Stimulated activated naive CD8-positive, alpha-beta T cell treated with anti-CD3 and anti-CD28 coated beads, Interleukin-15, Interleukin-2, amounts not matched to agents 100 U/mL and 50 U/mL, for 24 hours (primary cell): ENCODE measurements around the gene SFI1.

ENCODE experiments used
- ATAC-seq: fragments of 150-1000 bp; cut with Tn5 transposase; one replicate; pipeline ENCODE4 v1.10.0; 2021
- DNase-seq: peaks from one replicate; pipeline ENCODE4 v3.0.0; 2021

Gene SFI1

GRCh38 chr22:31637891-31638618 is 141.7 kb downstream of the SFI1 start:
- ATAC-seq (no peak), DNase-seq (no peak)

- DNase-seq (no peak), ATAC-seq (peak; percentile 48)
These were observed 143.2 kb downstream of the SFI1 start for GRCh38 chr22:31639436-31640039.

GRCh38 chr22:31646186-31647019 is 150.1 kb downstream of the SFI1 start:
- DNase-seq (peak; percentile 45), ATAC-seq (peak; percentile 91)

- no peak for ATAC-seq
- no peak for DNase-seq
These were observed 150.7 kb downstream of the SFI1 start for GRCh38 chr22:31647066-31647465.

GRCh38 chr22:31647523-31648320 is 151.4 kb downstream of the SFI1 start:
- ATAC-seq (no peak), DNase-seq (no peak)

GRCh38 chr22:31650391-31650790 is 154.1 kb downstream of the SFI1 start:
- no peak for ATAC-seq
- DNase-seq = no peak

GRCh38 chr22:31651664-31652063 is 155.3 kb downstream of the SFI1 start:
- ATAC-seq (no peak), DNase-seq (no peak)

DNA sequence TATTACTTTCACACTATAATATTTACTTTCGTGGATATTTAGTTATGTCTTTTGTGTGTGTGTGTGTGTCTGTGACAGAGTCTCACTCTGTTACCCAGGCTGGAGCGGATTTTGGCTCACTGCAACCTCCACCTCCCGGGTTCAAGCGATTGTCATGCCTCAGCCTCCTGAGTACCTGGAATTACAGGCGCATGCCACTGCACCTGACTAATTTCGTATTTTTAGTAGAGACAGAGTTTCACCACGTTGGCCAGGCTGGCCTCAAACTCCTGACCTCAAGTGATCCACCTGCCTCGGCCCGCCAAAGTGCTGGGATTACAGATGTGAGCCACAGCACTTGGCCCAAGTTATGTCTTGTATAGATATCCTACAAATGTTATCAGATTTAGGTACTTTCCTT is 155.8 kb downstream of the SFI1 start:
- ATAC-seq = no peak

DNA sequence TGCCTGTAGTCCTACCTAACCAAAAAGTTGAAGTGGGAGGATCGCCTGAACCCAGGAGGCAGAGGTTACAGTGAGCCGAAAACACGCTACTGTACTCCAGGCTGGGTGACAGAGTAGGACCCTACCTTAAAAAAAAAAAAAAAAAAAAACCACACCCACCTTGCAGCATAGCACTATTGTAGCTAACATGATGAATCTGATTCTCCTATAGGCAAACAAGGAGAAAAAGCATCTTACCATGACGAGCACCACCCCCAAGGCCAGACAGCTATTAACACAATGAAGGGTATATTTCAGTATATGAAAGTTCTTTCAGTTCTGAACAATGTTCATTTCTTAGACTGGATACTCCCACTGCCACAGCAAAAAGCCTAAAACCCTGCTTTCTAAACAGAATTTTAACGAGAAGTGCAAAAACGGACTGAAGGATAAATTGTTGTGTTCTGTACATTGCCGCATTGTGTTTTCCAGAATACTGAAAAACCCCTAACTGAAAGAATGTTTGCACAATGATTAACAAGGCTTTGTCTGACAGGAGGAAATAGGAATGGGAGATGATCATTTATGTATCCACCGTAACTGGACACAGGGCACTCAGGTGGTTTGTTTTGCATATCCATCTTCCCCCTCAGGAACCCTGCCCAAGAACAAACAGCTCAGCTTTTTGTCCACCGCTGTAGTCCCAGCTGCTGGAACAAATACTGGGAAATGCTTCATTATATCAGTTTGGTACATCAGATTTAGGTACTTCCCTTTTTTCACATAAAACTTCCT is 156.8 kb downstream of the SFI1 start:
- DNase-seq (no peak), ATAC-seq (no peak)

More for the DNA sequence above, 155.8 kb downstream of the SFI1 start:
- DNase-seq = no peak

GRCh38 chr22:31653944-31654343 is 157.6 kb downstream of the SFI1 start:
- no peak for ATAC-seq
- DNase-seq = no peak

- DNase-seq (no peak), ATAC-seq (no peak)
These were observed 158.1 kb downstream of the SFI1 start for GRCh38 chr22:31654408-31654807.

GRCh38 chr22:31659246-31659645 is 162.9 kb downstream of the SFI1 start:
- ATAC-seq (no peak), DNase-seq (no peak)

GRCh38 chr22:31660860-31661341 is 164.6 kb downstream of the SFI1 start:
- peak; percentile 58 for ATAC-seq
- DNase-seq = peak; percentile 50

DNA sequence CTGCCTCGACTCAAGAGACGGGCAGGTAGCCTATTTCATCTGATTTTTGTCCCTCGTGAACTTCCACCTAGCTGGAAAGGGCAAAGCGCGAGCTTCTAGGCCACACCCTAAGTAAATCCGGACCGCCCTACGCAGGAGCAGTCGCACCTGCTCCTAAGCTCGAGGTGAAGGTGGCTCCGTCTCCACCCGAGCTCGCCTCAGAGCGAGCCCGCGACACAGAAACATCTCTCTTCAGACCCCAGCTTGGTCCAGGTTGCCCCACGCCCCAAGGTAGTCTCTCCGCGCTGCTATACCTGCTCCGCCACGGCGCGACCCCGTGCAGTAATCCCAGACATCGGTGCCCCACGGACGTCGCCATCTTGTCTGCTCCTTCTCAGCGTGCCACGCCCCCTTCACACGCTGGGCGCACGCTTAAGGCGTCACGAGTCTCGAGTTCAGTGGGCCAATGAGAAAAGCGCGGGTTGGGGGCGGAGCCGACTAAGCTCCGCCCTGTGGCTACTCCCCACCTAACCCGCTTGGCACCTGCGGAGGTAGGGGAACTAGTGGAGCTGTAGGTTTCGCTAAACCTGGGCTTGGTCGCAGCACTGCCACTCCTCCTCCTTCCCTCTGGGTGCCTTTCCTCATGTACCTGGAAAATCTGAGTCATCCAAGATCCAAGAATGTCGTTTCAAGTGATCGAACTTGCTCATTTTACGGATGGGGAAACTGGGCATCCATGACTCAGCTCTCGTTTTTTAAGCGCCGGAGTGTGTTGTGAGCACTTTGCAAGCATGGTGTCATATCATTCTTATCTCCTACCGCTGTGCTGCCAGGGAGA is 165.7 kb downstream of the SFI1 start, which contains the start of gene PISD:
TSS of gene PISD (minus strand) at position 365 of the 817 bp plus-strand sequence. CDS start at position 358, 7 bp downstream.
- peak; percentile 92 for ATAC-seq
- DNase-seq = peak; percentile 97

GRCh38 chr22:31662668-31663037 is 166.3 kb downstream of the SFI1 start:
- DNase-seq = no peak
- no peak for ATAC-seq
